HEK293 (cell line): ENCODE results near the gene ZNF70.

ENCODE experiments used
- CTCF ChIA-PET: fragments of 350-600 bp; formaldehyde crosslinking; extraction: SDS; loops from one replicate; lab custom pipeline; 2021; ENCODE audit warnings: antibody characterized with exemption; lab: Yijun Ruan, JAX
- POLR2A ChIA-PET: fragments of 300-600 bp; formaldehyde crosslinking; extraction: SDS; loops from one replicate; lab custom pipeline; 2020; ENCODE audit warnings: antibody characterized with exemption, inconsistent platforms; lab: Yijun Ruan, JAX
- H3K27ac ChIP-seq: fragments of 200-500 bp; sonication (Bioruptor generic); 2 replicates; pipeline ENCODE4 v1.5.1; 2014; ENCODE audit warnings: low read depth, low read length, control low read depth, inconsistent platforms; ENCODE audit errors: extremely low read depth
- H3K36me3 ChIP-seq, 2 experiments: fragments of 200-500 bp in 1 of 2; sonication (Bioruptor generic) in 1 of 2; 1 replicate in 1 of 2; 2 replicates in 1 of 2; pipeline ENCODE4 v1.5.1; 2014 to 2017; ENCODE audit warnings: inconsistent platforms in 2 of 2, low read length in 2 of 2; ENCODE audit not compliant: control insufficient read depth in 2 of 2, insufficient read depth in 1 of 2
- H3K4me1 ChIP-seq: fragments of 200-500 bp; sonication (Bioruptor generic); 2 replicates; pipeline ENCODE4 v1.5.1; 2014; ENCODE audit warnings: mild to moderate bottlenecking, low read length, inconsistent platforms; ENCODE audit not compliant: control insufficient read depth, insufficient read depth
- H3K4me3 ChIP-seq: 2 replicates; pipeline ENCODE4 v1.5.1; 2011; ENCODE audit warnings: low read depth, mild to moderate bottlenecking, control low read depth, low read length, moderate library complexity
- H3K9me3 ChIP-seq: fragments of 200-500 bp; sonication (Bioruptor generic); 2 replicates; pipeline ENCODE4 v1.5.1; 2014; ENCODE audit warnings: low read depth, low read length, inconsistent platforms; ENCODE audit not compliant: control insufficient read depth, insufficient read depth
- MYNN ChIP-seq: fragments of 450-650 bp; formaldehyde crosslinking; IDR thresholded peaks from 2 replicates; pipeline ENCODE4 v1.5.1; 2016; ENCODE audit warnings: missing biosample characterization, missing genetic modification characterization, borderline replicate concordance
- PRDM10 ChIP-seq: fragments of 450-650 bp; formaldehyde crosslinking; IDR thresholded peaks from 2 replicates; pipeline ENCODE4 v1.5.1; 2016; ENCODE audit warnings: missing biosample characterization, missing genetic modification characterization
- PRDM4 ChIP-seq: fragments of 450-650 bp; formaldehyde crosslinking; IDR thresholded peaks from 2 replicates; pipeline ENCODE4 v1.5.1; 2017; ENCODE audit warnings: missing biosample characterization, missing genetic modification characterization
- TRIM28 ChIP-seq: IDR thresholded peaks from 2 replicates; pipeline ENCODE4 v1.6.1; 2011; ENCODE audit warnings: low read length, control low read depth, borderline replicate concordance
- ZBTB44 ChIP-seq: fragments of 450-650 bp; IDR thresholded peaks from 2 replicates; pipeline ENCODE4 v1.5.1; 2018; ENCODE audit warnings: missing biosample characterization, mild to moderate bottlenecking, missing genetic modification characterization
- ZFP3 ChIP-seq: fragments of 450-650 bp; formaldehyde crosslinking; IDR thresholded peaks from 2 replicates; pipeline ENCODE4 v1.5.1; 2016; ENCODE audit warnings: low read depth, missing biosample characterization, missing genetic modification characterization
- ZNF146 ChIP-seq: fragments of 450-650 bp; formaldehyde crosslinking; IDR thresholded peaks from 2 replicates; pipeline ENCODE4 v1.5.1; 2016; ENCODE audit warnings: missing biosample characterization, missing genetic modification characterization
- ZNF202 ChIP-seq: fragments of 450-650 bp; formaldehyde crosslinking; IDR thresholded peaks from 2 replicates; pipeline ENCODE4 v1.5.1; 2016; ENCODE audit warnings: missing biosample characterization, missing genetic modification characterization, borderline replicate concordance
- ZNF280C ChIP-seq: fragments of 450-650 bp; formaldehyde crosslinking; IDR thresholded peaks from 2 replicates; pipeline ENCODE4 v1.5.1; 2016; ENCODE audit warnings: missing biosample characterization, missing genetic modification characterization
- ZNF292 ChIP-seq: fragments of 450-650 bp; formaldehyde crosslinking; IDR thresholded peaks from 2 replicates; pipeline ENCODE4 v1.5.1; 2016; ENCODE audit warnings: low read depth, missing biosample characterization, missing genetic modification characterization, borderline replicate concordance
- ZNF37A ChIP-seq: fragments of 450-650 bp; IDR thresholded peaks from 2 replicates; pipeline ENCODE4 v1.5.1; 2018; ENCODE audit warnings: missing biosample characterization, missing genetic modification characterization
- ZNF394 ChIP-seq: fragments of 450-650 bp; formaldehyde crosslinking; IDR thresholded peaks from 2 replicates; pipeline ENCODE4 v1.5.1; 2016; ENCODE audit warnings: missing biosample characterization, missing genetic modification characterization, mild to moderate bottlenecking, moderate library complexity, borderline replicate concordance
- ZNF639 ChIP-seq: fragments of 450-650 bp; formaldehyde crosslinking; IDR thresholded peaks from 2 replicates; pipeline ENCODE4 v1.5.1; 2016; ENCODE audit warnings: missing biosample characterization, missing genetic modification characterization
- ZNF645 ChIP-seq: fragments of 450-650 bp; formaldehyde crosslinking; IDR thresholded peaks from 2 replicates; pipeline ENCODE4; 2016; ENCODE audit warnings: missing biosample characterization, missing genetic modification characterization

Gene ZNF70

GRCh38 chr22:23704062-23704461 is 46.9 kb downstream of the ZNF70 start (continued):
- TF ChIP-seq ZNF639 (tag by site-specific recombination): no peak

- Histone ChIP-seq H3K27ac (no peak overlapping the region), H3K4me3 (no peak overlapping the region), H3K4me1 (no peaks in the 10 kb centered on the region), H3K36me3 (peaks cover 26 to 98% of the 10 kb centered on the region in 2 experiments), H3K9me3 (no peaks in the 10 kb centered on the region)
- ChIA-PET POLR2A (no interaction called here), CTCF (no interaction called here)
- TF ChIP-seq MYNN (tag by site-specific recombination) (no peak), ZNF146 (tag by site-specific recombination) (no peak), PRDM10 (0 out of 2 replicates have a peak, but pooled peaks have one; percentile 14)
Measured at GRCh38 chr22:23700706-23701105, 50.2 kb downstream of the ZNF70 start.

- no peaks in the 10 kb centered on the region for H3K9me3 ChIP-seq
- peaks cover 23 to 98% of the 10 kb centered on the region in 2 experiments for H3K36me3 ChIP-seq
- H3K27ac ChIP-seq: no peak overlapping the region
- no peaks in the 10 kb centered on the region for H3K4me1 ChIP-seq
- H3K4me3 ChIP-seq: no peak overlapping the region
- POLR2A ChIA-PET: interaction anchor here (1.2 kb wide), 1 partner anchor 52 kb away, joined by 3 read pairs; the partner anchor contains the start of gene ZNF70
- CTCF ChIA-PET: no interaction called here
- TF ChIP-seq ZFP3 (no peak), ZNF202 (tag by site-specific recombination) (no peak), ZBTB44 (no peak), PRDM10 (no peak), ZNF280C (tag by site-specific recombination) (no peak), ZNF394 (tag by site-specific recombination) (no peak), PRDM4 (no peak), ZNF37A (tag by site-specific recombination) (no peak), ZNF645 (tag by site-specific recombination) (no peak), ZNF292 (tag by site-specific recombination) (no peak), TRIM28 (no peak)
Measured at GRCh38 chr22:23698673-23699235, 52.2 kb downstream of the ZNF70 start.
